Activated CD4-positive, alpha-beta T cell treated with anti-CD3 and anti-CD28 coated beads, Interleukin-2, amount 10 ng/mL, durations not matched to agents 7 days and 5 days (primary cell): ENCODE data around the gene PURA. TPM values are rescaled to one million over a fixed set of nuclear protein-coding genes. Genes with fewer than 3 reads are reported as not detected.

Experiments
- CTCF ChIA-PET: fragments of 350-600 bp; sonication (Branson Sonifier 250); formaldehyde crosslinking; loops from one replicate; lab custom pipeline; 2021; ENCODE audit warnings: antibody characterized with exemption; lab: Charles Lee
- POLR2A ChIA-PET: fragments of 350-600 bp; sonication (Branson Sonifier 250); formaldehyde crosslinking; loops from one replicate; lab custom pipeline; 2021; ENCODE audit warnings: antibody characterized with exemption; lab: Charles Lee
- DNase-seq: peaks from one replicate; pipeline ENCODE4 v3.0.0-alpha.2; 2020
- H3K27ac Mint-ChIP-seq: one replicate; pipeline ENCODE4 v1.8.0; 2021; ENCODE audit warnings: mild to moderate bottlenecking, moderate library complexity, mixed read lengths
- H3K27me3 Mint-ChIP-seq: one replicate; pipeline ENCODE4 v1.8.0; 2021; ENCODE audit warnings: mixed read lengths
- H3K36me3 Mint-ChIP-seq: one replicate; pipeline ENCODE4 v1.8.0; 2021; ENCODE audit warnings: low read depth, mixed read lengths
- H3K4me1 Mint-ChIP-seq: one replicate; pipeline ENCODE4 v1.8.0; 2021; ENCODE audit warnings: mixed read lengths
- H3K4me3 Mint-ChIP-seq: one replicate; pipeline ENCODE4 v1.8.0; 2021; ENCODE audit warnings: mild to moderate bottlenecking, moderate library complexity, mixed read lengths
- H3K9me3 Mint-ChIP-seq: one replicate; pipeline ENCODE4 v1.8.0; 2021; ENCODE audit warnings: mixed read lengths
- total RNA-seq, 2 experiments: library from RNA; stranded (reverse); gene quantifications; one replicate each; pipeline ENCODE4 v1.2.3, GENCODE V29; 2021

PURA gene
- total RNA-seq, 2 experiments from 2014 or later = 15.5 to 15.7 TPM

DNA sequence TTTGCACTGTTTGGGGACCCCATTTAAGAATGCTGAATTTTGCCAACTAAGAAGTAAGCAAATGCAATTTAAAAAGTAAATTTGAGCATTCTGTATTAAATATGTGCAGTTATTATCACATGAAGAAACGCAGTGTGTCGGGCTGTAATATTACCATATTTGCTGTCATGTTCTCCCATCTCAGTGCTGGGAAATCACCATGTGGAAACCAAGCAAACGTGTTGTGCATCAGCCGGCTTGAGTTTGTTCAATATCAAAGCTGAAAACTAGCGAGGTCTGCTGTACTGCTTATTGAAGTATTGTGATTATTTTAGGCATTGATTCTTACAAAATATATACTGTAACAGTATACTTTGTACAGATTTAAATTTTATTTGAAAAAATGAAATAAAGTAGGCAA is 14.5 kb downstream of the PURA start:
- Mint-ChIP-seq H3K9me3 (no peaks in the 10 kb centered on the region), H3K4me3 (no peak overlapping the region), H3K4me1 (peaks cover 38% of the 10 kb centered on the region), H3K36me3 (no peaks in the 10 kb centered on the region), H3K27ac (no peak overlapping the region), H3K27me3 (peaks cover 3% of the 10 kb centered on the region)
- POLR2A ChIA-PET = no interaction called here
- CTCF ChIA-PET = no interaction called here
- DNase-seq = no peak

DNA sequence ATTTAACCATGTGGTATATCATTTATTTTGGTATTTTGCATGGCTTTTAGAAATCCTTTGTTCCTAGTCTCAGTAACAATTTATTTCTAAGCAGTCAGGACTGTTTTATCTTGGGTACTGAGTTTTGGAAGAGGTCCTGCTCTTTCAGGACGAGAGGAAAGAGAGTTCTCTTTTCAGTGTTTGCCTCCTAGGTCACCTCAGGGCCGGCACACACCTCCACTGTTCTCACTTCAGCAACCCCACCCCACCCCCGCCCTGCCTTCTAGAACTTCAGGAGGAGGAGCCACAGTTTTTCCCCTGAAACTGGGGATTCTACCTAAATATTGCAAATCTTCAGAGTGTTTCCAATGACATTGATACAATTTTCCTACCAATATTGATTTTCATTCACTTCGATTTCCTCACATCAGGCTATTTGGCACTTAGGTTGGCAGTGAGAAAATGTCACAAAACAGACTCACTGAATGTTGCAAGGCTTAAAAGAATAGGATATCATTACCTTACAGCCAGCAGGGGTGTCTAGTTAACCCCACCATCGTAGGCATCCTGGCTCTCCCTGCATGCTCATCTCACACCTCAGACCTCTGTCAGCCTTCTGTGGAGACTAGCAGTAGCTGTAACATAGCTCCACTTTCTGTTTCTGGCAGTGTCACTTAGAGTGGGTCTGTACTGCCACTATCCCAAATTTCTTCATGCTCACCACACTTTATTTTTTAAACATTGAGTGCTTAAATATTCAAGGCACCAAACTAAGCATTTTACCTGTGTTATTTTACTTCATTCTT is 17.2 kb downstream of the PURA start:
- peaks cover 36% of the 10 kb centered on the region for H3K4me1 Mint-ChIP-seq
- H3K4me3 Mint-ChIP-seq = no peak overlapping the region
- DNase-seq = no peak
- no peaks in the 10 kb centered on the region for H3K36me3 Mint-ChIP-seq
- H3K9me3 Mint-ChIP-seq = no peaks in the 10 kb centered on the region
- ChIA-PET CTCF (interaction anchor here (6.4 kb wide), 1 partner anchor 14 kb away, joined by 30 read pairs; no protein-coding TSS in a partner anchor), POLR2A (no interaction called here)
- H3K27me3 Mint-ChIP-seq = peaks cover 3% of the 10 kb centered on the region
- no peak overlapping the region for H3K27ac Mint-ChIP-seq

DNA sequence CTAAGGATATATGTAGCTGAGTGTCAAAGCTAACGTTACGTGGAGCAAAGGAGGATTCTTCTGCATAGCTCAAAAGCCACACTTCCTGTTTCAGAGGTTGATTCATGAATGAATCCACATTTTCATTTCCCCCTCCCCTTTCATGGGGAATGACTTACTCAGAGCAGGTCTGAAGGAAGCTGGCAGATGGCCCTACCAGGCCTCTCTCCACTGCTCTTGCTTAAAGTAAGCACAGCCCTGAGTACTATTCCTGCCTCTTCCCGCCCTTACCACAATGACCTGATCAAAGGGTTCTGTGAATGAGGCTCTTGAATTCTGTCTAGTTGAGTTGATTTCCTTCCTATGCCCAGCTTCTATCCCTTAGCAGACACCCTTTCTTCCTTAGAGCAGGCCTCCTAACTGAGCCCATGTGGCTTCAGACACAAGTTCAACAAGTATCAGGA is 18.1 kb downstream of the PURA start:
- Mint-ChIP-seq H3K4me1 (peaks cover 36% of the 10 kb centered on the region), H3K27me3 (peaks cover 2% of the 10 kb centered on the region), H3K9me3 (no peaks in the 10 kb centered on the region), H3K27ac (peak overlapping the region; percentile 2), H3K36me3 (no peaks in the 10 kb centered on the region), H3K4me3 (no peak overlapping the region)
- POLR2A ChIA-PET = no interaction called here
- CTCF ChIA-PET = interaction anchor here (0.5 to 6.4 kb wide), 2 partner anchors 13 to 141 kb away, joined by 3 to 30 read pairs; no protein-coding TSS in a partner anchor
- no peak for DNase-seq

DNA sequence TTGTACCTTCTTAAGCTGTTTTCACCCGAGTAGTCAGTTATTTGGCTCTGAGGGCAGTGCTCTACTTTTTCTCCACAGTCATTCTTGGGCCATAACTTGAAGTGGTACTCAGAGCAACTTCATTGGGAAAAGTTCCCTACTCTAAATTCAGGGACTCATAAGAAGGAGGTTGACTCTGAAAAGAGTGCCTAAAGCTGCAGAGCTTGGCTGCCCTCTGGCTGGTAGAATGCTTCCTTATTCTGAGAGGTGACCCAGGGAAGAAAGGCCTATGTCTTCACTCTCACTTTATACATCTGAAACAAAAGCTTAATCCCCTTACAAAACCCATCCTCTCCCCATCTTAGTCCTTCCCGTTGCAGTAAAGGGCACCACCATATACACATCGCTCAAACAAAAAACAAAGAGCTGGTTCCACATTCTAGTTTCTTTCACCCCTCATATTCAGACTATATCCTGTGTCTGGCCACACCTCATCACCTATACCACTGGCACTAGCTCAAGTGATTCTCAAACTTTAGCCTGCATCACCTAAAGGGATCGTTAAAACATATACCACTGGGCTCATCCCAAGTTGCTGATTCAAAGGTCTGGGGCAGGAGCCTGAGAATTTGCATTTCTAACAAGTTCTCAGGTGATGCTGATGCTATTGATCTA is 19.7 kb downstream of the PURA start:
- POLR2A ChIA-PET = no interaction called here
- no peaks in the 10 kb centered on the region for H3K27me3 Mint-ChIP-seq
- no peaks in the 10 kb centered on the region for H3K36me3 Mint-ChIP-seq
- no peaks in the 10 kb centered on the region for H3K9me3 Mint-ChIP-seq
- no peak for DNase-seq
- H3K27ac Mint-ChIP-seq = no peak overlapping the region
- CTCF ChIA-PET = interaction anchor here (6.4 kb wide), 1 partner anchor 11 kb away, joined by 30 read pairs; no protein-coding TSS in a partner anchor
- no peak overlapping the region for H3K4me3 Mint-ChIP-seq
- peaks cover 36% of the 10 kb centered on the region for H3K4me1 Mint-ChIP-seq

DNA sequence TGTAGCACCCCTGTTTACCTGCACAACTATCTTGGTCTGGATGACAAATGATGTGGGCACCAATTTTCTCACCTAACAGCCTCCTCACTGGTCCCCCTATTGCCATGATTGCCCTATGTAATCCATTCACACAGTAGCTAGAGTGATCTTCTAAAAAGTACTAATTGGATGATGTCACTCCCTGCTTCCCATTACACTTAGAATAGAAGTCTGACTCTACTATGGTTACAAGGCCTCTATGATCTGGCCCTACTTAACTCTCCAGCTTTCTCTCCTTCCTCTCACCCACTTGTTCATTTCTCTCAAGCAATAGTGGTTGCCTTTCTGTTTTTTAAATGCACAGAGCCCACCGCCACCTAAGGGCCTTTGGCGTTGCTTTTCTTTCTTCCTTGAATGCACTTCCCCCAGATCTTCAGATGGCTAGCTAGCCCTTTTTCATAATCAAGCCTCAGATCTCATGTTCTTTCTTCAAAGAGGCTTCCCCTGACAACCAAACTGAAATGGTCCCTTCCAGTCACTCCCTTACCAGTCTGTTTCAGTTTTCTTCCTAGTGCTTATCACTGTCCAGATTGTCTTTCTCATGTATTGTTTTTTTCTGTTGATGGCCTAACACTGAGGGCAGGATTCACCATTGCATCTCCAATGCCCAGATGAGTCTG is 20.5 kb downstream of the PURA start:
- POLR2A ChIA-PET = no interaction called here
- no peak overlapping the region for H3K4me3 Mint-ChIP-seq
- no peak for DNase-seq
- CTCF ChIA-PET = interaction anchor here (0.6 to 6.4 kb wide), 3 partner anchors 11 to 149 kb away, joined by 3 to 30 read pairs (median 4); no protein-coding TSS in a partner anchor
- H3K27ac Mint-ChIP-seq = no peak overlapping the region
- H3K4me1 Mint-ChIP-seq = peaks cover 36% of the 10 kb centered on the region
- no peaks in the 10 kb centered on the region for H3K9me3 Mint-ChIP-seq
- H3K27me3 Mint-ChIP-seq = no peaks in the 10 kb centered on the region
- H3K36me3 Mint-ChIP-seq = no peaks in the 10 kb centered on the region

DNA sequence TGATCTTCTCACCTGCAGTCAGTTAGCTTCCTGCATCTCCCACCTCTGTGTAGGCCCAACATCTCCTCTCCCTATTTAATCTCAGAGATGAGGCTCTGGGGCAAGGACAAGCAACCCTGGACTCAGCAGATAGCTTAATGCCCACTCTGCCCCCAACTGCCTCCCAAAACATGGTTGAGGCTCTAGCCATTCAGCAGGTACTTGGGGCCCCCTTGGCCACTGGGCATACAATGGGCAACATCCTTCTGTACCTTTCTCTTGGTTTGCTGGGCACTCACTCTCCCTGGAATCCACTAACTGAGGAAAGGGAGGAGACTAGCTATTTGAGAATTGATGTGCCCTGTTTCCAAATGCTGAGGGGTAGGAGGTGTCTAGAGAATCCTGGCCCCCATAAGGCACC is 21.2 kb downstream of the PURA start:
- ChIA-PET CTCF (interaction anchor here (0.6 to 6.4 kb wide), 3 partner anchors 10 to 150 kb away, joined by 3 to 30 read pairs (median 4); no protein-coding TSS in a partner anchor), POLR2A (no interaction called here)
- DNase-seq = no peak
- Mint-ChIP-seq H3K27me3 (no peaks in the 10 kb centered on the region), H3K4me1 (peaks cover 36% of the 10 kb centered on the region), H3K4me3 (no peak overlapping the region), H3K9me3 (no peaks in the 10 kb centered on the region), H3K27ac (no peak overlapping the region), H3K36me3 (no peaks in the 10 kb centered on the region)

DNA sequence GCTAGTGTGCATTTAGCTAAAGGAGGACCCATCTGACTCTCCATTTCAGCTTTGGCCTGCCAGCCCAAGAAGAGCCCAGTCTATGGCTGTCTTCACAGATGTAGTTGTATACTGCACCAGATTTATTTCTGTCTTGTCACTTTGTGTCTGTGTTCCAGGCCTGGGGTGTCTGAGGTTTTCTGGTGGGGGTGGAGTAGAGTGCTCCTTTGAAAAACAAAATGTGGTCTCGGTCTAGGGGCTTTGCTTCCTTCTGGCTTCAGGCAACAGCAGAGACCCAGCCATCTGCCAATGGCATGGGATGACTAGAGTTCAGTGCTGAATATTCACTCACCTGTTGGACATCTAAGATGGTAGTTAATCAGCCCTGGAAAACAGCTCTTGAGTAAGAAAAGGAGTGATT is 22.7 kb downstream of the PURA start:
- Mint-ChIP-seq H3K4me1 (peaks cover 25% of the 10 kb centered on the region), H3K27me3 (no peaks in the 10 kb centered on the region), H3K4me3 (no peak overlapping the region), H3K36me3 (no peaks in the 10 kb centered on the region), H3K27ac (no peak overlapping the region), H3K9me3 (no peaks in the 10 kb centered on the region)
- no peak for DNase-seq
- CTCF ChIA-PET = interaction anchor here (0.5 to 6.4 kb wide), 4 partner anchors 8 to 1529 kb away, joined by 3 to 30 read pairs (median 3); no protein-coding TSS in a partner anchor
- POLR2A ChIA-PET = no interaction called here

DNA sequence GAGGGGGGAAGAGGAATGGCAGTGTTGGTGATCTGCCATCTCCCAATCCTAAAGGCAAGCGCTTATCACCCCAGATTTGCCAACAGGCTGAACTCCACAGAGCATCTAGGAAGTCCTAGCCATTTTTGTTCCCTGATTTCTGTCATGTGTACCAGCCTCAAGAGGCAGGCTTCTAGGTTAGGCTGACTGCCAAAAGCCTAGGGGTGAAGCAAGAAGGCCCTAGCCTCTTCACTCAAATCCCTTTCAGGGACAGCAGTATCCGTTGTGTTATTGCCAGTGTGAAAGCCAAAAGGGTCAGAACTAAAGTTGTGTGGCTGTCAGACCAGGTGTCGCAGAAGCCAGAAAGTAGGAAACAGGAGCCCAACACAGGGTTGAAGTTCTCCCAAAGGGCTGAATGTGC is 26.5 kb downstream of the PURA start:
- H3K27ac Mint-ChIP-seq = no peak overlapping the region
- CTCF ChIA-PET = interaction anchor here (1.3 kb wide), 1 partner anchor 10 kb away, joined by 3 read pairs; no protein-coding TSS in a partner anchor
- no peaks in the 10 kb centered on the region for H3K9me3 Mint-ChIP-seq
- H3K4me3 Mint-ChIP-seq = no peak overlapping the region
- H3K27me3 Mint-ChIP-seq = peaks cover 7% of the 10 kb centered on the region
- DNase-seq = no peak
- H3K4me1 Mint-ChIP-seq = peaks cover 11% of the 10 kb centered on the region
- POLR2A ChIA-PET = no interaction called here
- no peaks in the 10 kb centered on the region for H3K36me3 Mint-ChIP-seq

DNA sequence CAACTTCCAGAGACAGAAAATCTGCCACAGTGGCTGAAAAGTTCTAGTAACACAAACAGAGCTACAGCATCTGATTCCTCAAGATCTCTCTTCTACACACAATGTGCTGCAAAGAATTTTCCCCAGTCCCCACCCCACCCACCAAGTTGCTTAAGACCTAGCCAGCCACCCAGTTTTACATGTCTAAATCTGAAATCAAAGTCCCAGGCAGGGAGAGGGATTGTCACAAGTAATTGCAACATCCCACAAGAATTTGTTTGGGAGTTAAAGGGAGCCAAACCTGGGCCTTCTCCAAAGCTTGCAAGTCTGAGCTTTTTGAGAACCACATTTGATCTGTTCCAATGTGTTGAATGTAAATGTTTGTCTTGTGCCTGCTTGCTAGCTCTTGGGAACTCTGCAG is 27.3 kb downstream of the PURA start:
- DNase-seq = no peak

DNA sequence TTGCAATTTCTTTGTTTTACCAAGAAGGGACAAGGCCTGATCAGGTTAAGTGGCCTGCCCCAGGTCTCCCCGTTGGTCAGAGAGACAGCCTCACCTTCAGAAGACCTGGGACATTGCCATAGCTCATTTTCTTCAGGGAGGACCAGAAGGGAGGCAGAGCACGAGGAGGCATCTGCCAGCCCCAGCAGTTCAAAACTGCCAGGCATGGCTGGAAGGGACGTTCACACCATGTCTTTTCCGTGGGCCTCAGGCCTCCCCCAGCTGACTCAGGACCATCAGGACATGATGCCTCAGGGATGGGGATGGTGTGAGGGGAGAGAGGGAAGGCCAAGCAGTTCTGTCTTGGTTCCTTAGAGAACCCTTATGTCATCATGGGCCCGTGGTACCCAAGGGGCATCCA is 28.3 kb downstream of the PURA start:
- H3K9me3 Mint-ChIP-seq = no peaks in the 10 kb centered on the region
- H3K4me3 Mint-ChIP-seq = no peak overlapping the region
- H3K27me3 Mint-ChIP-seq = peaks cover 19% of the 10 kb centered on the region
- no peaks in the 10 kb centered on the region for H3K36me3 Mint-ChIP-seq
- ChIA-PET POLR2A (no interaction called here), CTCF (interaction anchor here (0.9 to 2.6 kb wide), 4 partner anchors 17 to 355 kb away, joined by 3 to 9 read pairs (median 3); no protein-coding TSS in a partner anchor)
- peaks cover 13% of the 10 kb centered on the region for H3K4me1 Mint-ChIP-seq
- no peak for DNase-seq
- H3K27ac Mint-ChIP-seq = no peak overlapping the region

More for the DNA sequence above, 27.3 kb downstream of the PURA start:
- H3K36me3 Mint-ChIP-seq = no peaks in the 10 kb centered on the region
- H3K27me3 Mint-ChIP-seq = peaks cover 10% of the 10 kb centered on the region
- no peak overlapping the region for H3K4me3 Mint-ChIP-seq
- ChIA-PET POLR2A (no interaction called here), CTCF (interaction anchor here (0.6 to 1.3 kb wide), 3 partner anchors 29 to 362 kb away, joined by 3 to 4 read pairs (median 3); no protein-coding TSS in a partner anchor)
- H3K9me3 Mint-ChIP-seq = no peaks in the 10 kb centered on the region
- no peak overlapping the region for H3K27ac Mint-ChIP-seq
- peaks cover 13% of the 10 kb centered on the region for H3K4me1 Mint-ChIP-seq

DNA sequence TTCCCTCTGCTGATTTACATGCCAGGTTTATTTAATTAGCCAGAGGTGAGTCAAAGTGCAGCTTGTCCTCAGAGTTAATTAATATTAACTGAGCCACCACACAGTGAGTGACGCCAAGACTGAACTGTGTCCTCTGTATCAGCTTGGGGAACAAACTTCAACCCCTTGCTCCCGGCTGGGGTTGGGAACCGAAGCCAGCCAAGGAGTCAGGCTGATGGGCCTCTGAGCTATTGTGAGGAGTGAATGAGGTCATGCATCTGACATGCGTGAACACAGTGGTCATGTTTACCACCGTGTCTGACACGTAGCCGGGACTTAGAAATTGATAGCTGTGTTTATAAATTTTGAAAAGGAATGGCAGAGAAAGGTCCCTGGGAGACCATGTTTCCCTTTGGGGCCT is 28.9 kb downstream of the PURA start:
- ChIA-PET CTCF (interaction anchor here (1.1 to 4.5 kb wide), 5 partner anchors 9 to 356 kb away, joined by 3 to 30 read pairs (median 9); no protein-coding TSS in a partner anchor), POLR2A (no interaction called here)
- Mint-ChIP-seq H3K27me3 (peaks cover 25% of the 10 kb centered on the region), H3K4me3 (no peak overlapping the region), H3K27ac (no peak overlapping the region), H3K36me3 (no peaks in the 10 kb centered on the region), H3K9me3 (no peaks in the 10 kb centered on the region), H3K4me1 (peaks cover 13% of the 10 kb centered on the region)
- DNase-seq = no peak

DNA sequence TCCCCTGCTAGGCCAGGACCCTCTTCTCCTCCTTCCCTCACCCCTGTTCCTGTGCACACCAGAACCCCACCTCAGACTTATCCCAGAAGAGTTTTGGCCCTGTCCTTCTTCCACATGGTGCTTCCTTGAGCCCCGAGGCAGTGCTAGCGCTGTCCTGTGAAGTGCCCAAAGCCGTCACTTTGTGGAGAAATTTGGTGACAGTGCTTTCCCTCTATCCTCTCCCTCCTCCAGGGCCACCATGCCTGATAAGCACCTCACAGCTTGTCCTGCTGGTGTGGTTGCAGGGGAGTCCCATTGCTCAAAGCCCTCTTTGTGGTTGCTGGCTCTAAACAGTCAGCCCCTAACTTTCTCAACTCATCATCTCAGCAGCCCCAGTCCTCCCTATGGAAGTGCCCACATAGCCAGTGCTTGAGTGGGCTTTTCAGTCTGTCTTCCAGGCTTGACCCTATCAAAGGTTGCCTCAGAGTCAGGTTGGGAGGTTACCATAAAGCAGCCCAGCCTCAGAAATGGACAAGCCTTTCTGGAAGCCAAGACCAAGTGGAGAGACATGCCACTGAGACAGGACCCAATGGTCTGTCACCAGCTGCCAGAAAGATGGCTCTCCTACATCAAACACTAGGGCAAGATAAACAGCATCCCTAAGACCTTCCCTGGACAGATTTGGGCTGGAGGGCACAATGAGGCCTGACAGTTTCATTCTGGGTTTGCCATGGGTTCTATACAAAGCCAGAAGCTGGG is 29.8 kb downstream of the PURA start:
- H3K9me3 Mint-ChIP-seq = no peaks in the 10 kb centered on the region
- no peak for DNase-seq
- ChIA-PET CTCF (interaction anchor here (0.5 to 4.5 kb wide), 15 partner anchors 9 to 780 kb away, joined by 3 to 30 read pairs (median 3); no protein-coding TSS in a partner anchor), POLR2A (no interaction called here)
- H3K4me1 Mint-ChIP-seq = peaks cover 13% of the 10 kb centered on the region
- H3K27me3 Mint-ChIP-seq = peaks cover 30% of the 10 kb centered on the region
- H3K27ac Mint-ChIP-seq = no peak overlapping the region
- no peaks in the 10 kb centered on the region for H3K36me3 Mint-ChIP-seq
- H3K4me3 Mint-ChIP-seq = no peak overlapping the region
